Stimulated activated CD4-positive, alpha-beta T cell treated with anti-CD3 and anti-CD28 coated beads, Interleukin-1b, Interleukin-23, amount 100 ng/mL, for 24 hours (primary cell): ENCODE data around the gene TSKU.

Source experiments
- DNase-seq, 4 experiments: peaks; one replicate each; pipeline ENCODE4 v3.0.0-alpha.2; 2020; ENCODE audit warnings: low read depth in 4 of 4, low spot score in 1 of 4

Gene TSKU

DNA sequence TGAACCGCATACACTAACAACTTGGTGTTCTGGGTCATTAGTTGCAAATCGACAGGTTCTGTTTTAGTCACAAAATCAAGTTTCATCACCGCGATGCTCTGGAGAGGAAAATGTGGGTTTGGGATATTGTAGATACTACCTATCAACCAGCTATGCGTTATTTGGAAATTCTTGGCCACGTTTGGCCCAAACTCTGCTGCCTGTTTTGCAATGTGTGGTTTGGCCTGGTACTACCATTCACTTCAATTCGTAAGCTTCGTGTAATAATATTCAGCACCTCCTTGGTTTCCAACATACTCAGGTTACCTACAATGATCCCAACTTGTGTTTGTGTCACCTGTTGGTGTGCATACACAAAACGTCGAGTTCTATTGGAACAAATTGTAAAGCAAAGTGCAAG, 61.4 kb downstream of the TSKU start:
- DNase-seq, result no peak

- no peak for DNase-seq
Observed at GRCh38 chr11:76845069-76845468, 61.9 kb downstream of the TSKU start.

DNA sequence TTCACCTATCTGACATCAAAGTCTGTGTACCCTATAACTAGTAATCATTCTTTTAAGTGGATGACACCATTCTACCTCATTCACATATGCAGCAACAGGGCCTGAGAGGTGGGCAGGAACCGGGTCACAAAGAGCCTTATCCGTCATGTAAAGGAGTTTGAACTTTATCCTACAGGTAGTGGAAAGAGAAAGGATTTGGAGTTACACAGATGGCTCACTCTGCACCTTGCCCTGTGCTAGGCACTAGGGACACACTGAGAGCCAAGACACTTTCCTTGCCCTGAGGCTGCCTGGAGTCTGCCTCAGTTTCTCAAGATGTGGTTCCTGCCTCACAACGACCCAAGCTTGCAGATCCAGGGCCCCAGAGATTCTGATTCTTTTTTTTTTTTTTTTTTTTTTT, 63.3 kb downstream of the TSKU start:
- no peak for DNase-seq
